IPS DF 6.9 (cell line): ENCODE measurements around the gene TCHH.
"Not testable (repeated sequence)": the region's sequence is repeated elsewhere in the genome, so short reads cannot be mapped to it uniquely, and the experiment has no call there.

Source experiments
- DNase-seq: peaks from one replicate; pipeline ENCODE4 v3.0.0-alpha.2; 2013; ENCODE audit warnings: low read depth, low spot score
- H3K27ac ChIP-seq: one replicate; pipeline ENCODE4 v1.5.1; 2013; ENCODE audit warnings: low read length, control low read depth
- H3K27me3 ChIP-seq: 2 replicates; pipeline ENCODE4 v1.6.1; 2013; ENCODE audit warnings: mild to moderate bottlenecking, low read length; ENCODE audit not compliant: control insufficient read depth, insufficient read depth
- H3K36me3 ChIP-seq: 2 replicates; pipeline ENCODE4 v1.6.1; 2013; ENCODE audit warnings: low read length; ENCODE audit not compliant: control insufficient read depth, insufficient read depth
- H3K4me1 ChIP-seq: 2 replicates; pipeline ENCODE4 v1.6.1; 2013; ENCODE audit warnings: low read length; ENCODE audit not compliant: control insufficient read depth, insufficient read depth
- H3K4me3 ChIP-seq: 2 replicates; pipeline ENCODE4 v1.5.1; 2013; ENCODE audit warnings: mild to moderate bottlenecking, low read length
- H3K9me3 ChIP-seq: 2 replicates; pipeline ENCODE4 v1.6.1; 2013; ENCODE audit warnings: low read length, inconsistent platforms; ENCODE audit not compliant: control insufficient read depth, insufficient read depth
- WGBS: extraction: QIAGEN DNeasy Blood & Tissue Kit; methylation state at CpG from one replicate; pipeline ENCODE4 v1.1.7; 2013; ENCODE audit warnings: mixed read lengths, missing lambda C conversion rate; ENCODE audit not compliant: insufficient read length, insufficient coverage; 5-methylcytosine and 5-hydroxymethylcytosine counted together

Gene TCHH

DNA sequence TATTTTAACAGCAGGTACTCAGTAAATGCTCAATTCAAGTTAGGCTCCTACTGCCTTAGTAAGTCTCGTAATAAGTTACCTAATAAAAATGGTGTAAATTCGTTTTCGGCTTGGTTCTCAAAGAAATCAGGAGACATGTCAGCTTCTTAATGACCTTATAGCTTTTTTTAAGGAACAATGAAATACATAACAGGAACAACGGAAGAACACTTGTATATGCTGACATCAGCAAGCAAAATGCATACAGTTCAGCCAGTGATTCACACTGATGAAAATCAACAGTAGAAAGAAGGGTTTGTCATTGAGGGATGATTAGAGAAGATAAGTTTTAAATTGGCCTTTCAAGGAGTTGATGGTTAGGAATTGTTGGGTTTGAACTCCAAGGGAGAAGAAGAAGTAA is 30.5 kb upstream of the TCHH start:
- no peak overlapping the region for H3K27ac ChIP-seq
- H3K9me3 ChIP-seq = peaks cover 3% of the 10 kb centered on the region; the same call in 1 of the 2 replicates
- no CpG with 5 or more reads among the region's 4 CpGs for WGBS
- no peaks in the 10 kb centered on the region for H3K4me1 ChIP-seq
- H3K4me3 ChIP-seq = no peak overlapping the region
- no peaks in the 10 kb centered on the region for H3K27me3 ChIP-seq
- no peaks in the 10 kb centered on the region for H3K36me3 ChIP-seq
- no peak for DNase-seq

GRCh38 chr1:152144674-152145183 is 29.5 kb upstream of the TCHH start:
- not testable (repeated sequence) for H3K9me3 ChIP-seq, H3K4me1 ChIP-seq, DNase-seq, H3K27ac ChIP-seq, H3K27me3 ChIP-seq, H3K36me3 ChIP-seq, H3K4me3 ChIP-seq
- WGBS = no CpG with 5 or more reads among the region's 25 CpGs

DNA sequence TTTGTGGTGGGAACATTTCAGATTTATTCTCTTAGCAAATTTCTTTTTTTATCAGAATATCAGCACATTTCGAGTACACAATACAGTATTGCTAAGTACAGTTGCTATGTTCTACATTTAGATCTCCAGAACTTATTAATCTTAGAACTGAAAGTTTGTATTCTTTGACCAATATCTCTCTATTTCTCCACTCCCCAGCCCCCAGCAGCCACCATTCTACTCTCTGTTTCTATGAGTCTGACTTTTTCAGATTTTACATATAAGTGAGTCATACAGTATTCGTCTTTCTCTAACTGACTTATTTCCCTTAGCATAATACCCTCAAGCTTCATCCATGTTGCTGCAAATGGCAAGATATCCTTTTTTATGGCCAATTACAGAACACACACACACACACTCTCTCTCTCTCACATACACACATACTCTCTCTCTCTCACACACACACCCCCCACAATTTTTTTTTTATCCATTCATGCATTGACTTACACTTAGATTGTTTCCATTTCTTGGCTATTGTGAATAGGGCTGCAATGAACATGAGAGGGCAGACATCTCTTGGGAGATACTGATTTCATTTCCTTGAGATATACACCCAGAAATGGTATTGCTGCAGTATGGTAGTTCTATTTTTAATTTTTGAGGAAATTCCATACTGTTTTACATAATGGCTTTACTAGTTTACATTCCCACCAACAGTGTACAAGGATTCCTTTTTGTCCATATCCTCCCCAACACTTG is 28.1 kb upstream of the TCHH start:
- H3K4me1 ChIP-seq = no peaks in the 10 kb centered on the region
- WGBS = no CpG with 5 or more reads among the region's 2 CpGs

GRCh38 chr1:152141971-152142584 is 26.8 kb upstream of the TCHH start:
- no CpG with 5 or more reads among the region's 1 CpG for WGBS
- Histone ChIP-seq H3K4me1 (no peaks in the 10 kb centered on the region), H3K27ac (no peak overlapping the region), H3K36me3 (no peaks in the 10 kb centered on the region), H3K9me3 (peaks cover 3% of the 10 kb centered on the region; the same call in 1 of the 2 replicates), H3K4me3 (no peak overlapping the region), H3K27me3 (no peaks in the 10 kb centered on the region)
- DNase-seq = peak; percentile 33

More for the DNA sequence above, 28.1 kb upstream of the TCHH start:
- no peak for DNase-seq
- Histone ChIP-seq H3K36me3 (no peaks in the 10 kb centered on the region), H3K9me3 (peaks cover 3% of the 10 kb centered on the region; the same call in 1 of the 2 replicates), H3K4me3 (no peak overlapping the region), H3K27me3 (no peaks in the 10 kb centered on the region), H3K27ac (no peak overlapping the region)

- Histone ChIP-seq H3K9me3 (no peaks in the 10 kb centered on the region), H3K4me1 (no peaks in the 10 kb centered on the region), H3K36me3 (no peaks in the 10 kb centered on the region), H3K27me3 (no peaks in the 10 kb centered on the region), H3K27ac (no peak overlapping the region), H3K4me3 (no peak overlapping the region)
- DNase-seq = no peak
Observed at GRCh38 chr1:152137215-152137614, 22.0 kb upstream of the TCHH start.

GRCh38 chr1:152130186-152130585 is 14.9 kb upstream of the TCHH start:
- Histone ChIP-seq H3K4me1 (no peaks in the 10 kb centered on the region), H3K27me3 (no peaks in the 10 kb centered on the region), H3K9me3 (no peaks in the 10 kb centered on the region), H3K36me3 (no peaks in the 10 kb centered on the region), H3K27ac (no peak overlapping the region), H3K4me3 (no peak overlapping the region)
- no peak for DNase-seq

GRCh38 chr1:152127673-152128072 is 12.4 kb upstream of the TCHH start:
- no peak overlapping the region for H3K4me3 ChIP-seq

GRCh38 chr1:152125834-152126443 is 10.7 kb upstream of the TCHH start:
- H3K27ac ChIP-seq = no peak overlapping the region
- WGBS = no CpG with 5 or more reads among the region's 6 CpGs
- H3K4me3 ChIP-seq = no peak overlapping the region
- H3K9me3 ChIP-seq = no peaks in the 10 kb centered on the region
- DNase-seq = no peak
- H3K36me3 ChIP-seq = no peaks in the 10 kb centered on the region
- H3K4me1 ChIP-seq = no peaks in the 10 kb centered on the region
- no peaks in the 10 kb centered on the region for H3K27me3 ChIP-seq

More at GRCh38 chr1:152127673-152128072, 12.4 kb upstream of the TCHH start:
- Histone ChIP-seq H3K9me3 (no peaks in the 10 kb centered on the region), H3K4me1 (no peaks in the 10 kb centered on the region), H3K27me3 (no peaks in the 10 kb centered on the region), H3K36me3 (no peaks in the 10 kb centered on the region), H3K27ac (no peak overlapping the region)
- DNase-seq = no peak

DNA sequence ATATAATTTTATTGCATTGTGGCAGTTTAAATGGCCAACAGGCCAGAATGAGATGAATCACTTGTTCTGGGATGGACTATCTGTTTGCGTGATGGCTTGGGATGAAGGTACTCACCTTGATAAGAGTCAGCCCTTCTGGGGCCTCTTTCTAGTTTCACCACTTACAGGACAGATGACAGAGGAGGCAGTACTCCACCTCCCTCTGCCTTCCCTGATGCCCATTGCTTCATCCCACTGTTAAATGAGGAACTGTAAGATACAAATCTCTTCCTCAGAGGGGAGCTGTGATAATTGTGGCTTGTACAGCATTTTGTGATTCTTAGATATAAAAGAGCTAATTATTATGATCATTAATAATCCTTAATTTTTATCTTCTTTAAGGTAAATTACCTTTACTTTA is 3.7 kb upstream of the TCHH start:
- no peaks in the 10 kb centered on the region for H3K9me3 ChIP-seq
- H3K4me3 ChIP-seq = no peak overlapping the region
- H3K27ac ChIP-seq = no peak overlapping the region
- no peak for DNase-seq
- H3K36me3 ChIP-seq = no peaks in the 10 kb centered on the region
- no peaks in the 10 kb centered on the region for H3K4me1 ChIP-seq
- H3K27me3 ChIP-seq = peaks cover 14% of the 10 kb centered on the region; the same call in 1 of the 2 replicates
- WGBS = no CpG with 5 or more reads among the region's 1 CpG

GRCh38 chr1:152112885-152113432 is 2.3 kb downstream of the TCHH start:
- no peak for DNase-seq
- Histone ChIP-seq H3K27ac (no peak overlapping the region), H3K9me3 (no peaks in the 10 kb centered on the region), H3K36me3 (no peaks in the 10 kb centered on the region), H3K27me3 (peaks cover 69% of the 10 kb centered on the region), H3K4me3 (no peak overlapping the region), H3K4me1 (peaks cover 2% of the 10 kb centered on the region)
- WGBS = no CpG with 5 or more reads among the region's 13 CpGs
